Central memory CD8-positive, alpha-beta T cell (primary cell): Measurements from ENCODE around the gene RABIF.
A peak's percentile ranks its signal among the peaks of the same experiment; 100 is the strongest.
"Not testable (repeated sequence)": the region's sequence is repeated elsewhere in the genome, so short reads cannot be mapped to it uniquely, and the experiment has no call there.

ENCODE experiments used
- ATAC-seq: fragments of 150-1000 bp; cut with Tn5 transposase; replicated peaks from 2 replicates; pipeline ENCODE4 v1.10.0; 2022; ENCODE audit warnings: mild to moderate bottlenecking, moderate FRiP score, moderate number of reproducible peaks; ENCODE audit not compliant: poor library complexity, severe bottlenecking; ENCODE audit errors: extremely low read depth
- DNase-seq, 2 donors: peaks; one replicate each; pipeline ENCODE4 v3.0.0; 2021; ENCODE audit warnings: low spot score in 2 of 2
- H3K27ac Mint-ChIP-seq: one replicate; pipeline ENCODE4 v1.8.0; 2022; ENCODE audit warnings: low read depth, mild to moderate bottlenecking, moderate library complexity, mixed read lengths
- H3K27me3 Mint-ChIP-seq: one replicate; pipeline ENCODE4 v1.8.0; 2022; ENCODE audit warnings: mixed read lengths
- H3K36me3 Mint-ChIP-seq: one replicate; pipeline ENCODE4 v1.8.0; 2022; ENCODE audit warnings: mild to moderate bottlenecking, moderate library complexity, mixed read lengths; ENCODE audit not compliant: insufficient read depth
- H3K4me1 Mint-ChIP-seq: one replicate; pipeline ENCODE4 v1.8.0; 2022; ENCODE audit warnings: mixed read lengths
- H3K4me3 Mint-ChIP-seq: one replicate; pipeline ENCODE4 v1.8.0; 2022; ENCODE audit warnings: mild to moderate bottlenecking, moderate library complexity, mixed read lengths
- H3K9me3 Mint-ChIP-seq: one replicate; pipeline ENCODE4 v1.8.0; 2022; ENCODE audit warnings: mixed read lengths

Gene RABIF

DNA sequence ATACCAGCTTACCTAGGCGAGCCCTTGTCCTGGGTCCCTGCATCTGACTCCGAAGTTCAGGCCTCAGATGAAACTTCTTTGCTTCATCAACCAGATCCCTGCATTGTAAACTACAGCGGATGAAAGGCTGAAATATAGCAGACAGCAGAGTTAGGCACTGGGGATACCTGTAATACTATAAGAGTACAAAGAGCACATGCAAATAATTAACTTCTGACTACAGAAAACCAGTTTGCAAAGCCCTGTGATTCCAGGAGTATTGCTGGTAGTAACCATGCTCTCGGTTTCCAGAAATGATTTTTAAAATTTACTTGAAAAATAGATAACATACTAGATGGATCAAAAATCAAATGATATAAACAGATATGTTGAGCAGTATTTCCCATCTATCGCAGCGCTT, 20.0 kb upstream of the RABIF start:
- DNase-seq (no peak), ATAC-seq (no peak)
- H3K4me3 Mint-ChIP-seq = no peak overlapping the region
- H3K4me1 Mint-ChIP-seq = peaks cover 19% of the 10 kb centered on the region
- H3K27ac Mint-ChIP-seq = no peak overlapping the region
- no peaks in the 10 kb centered on the region for H3K9me3 Mint-ChIP-seq
- no peaks in the 10 kb centered on the region for H3K27me3 Mint-ChIP-seq
- peaks cover 34% of the 10 kb centered on the region for H3K36me3 Mint-ChIP-seq

DNA sequence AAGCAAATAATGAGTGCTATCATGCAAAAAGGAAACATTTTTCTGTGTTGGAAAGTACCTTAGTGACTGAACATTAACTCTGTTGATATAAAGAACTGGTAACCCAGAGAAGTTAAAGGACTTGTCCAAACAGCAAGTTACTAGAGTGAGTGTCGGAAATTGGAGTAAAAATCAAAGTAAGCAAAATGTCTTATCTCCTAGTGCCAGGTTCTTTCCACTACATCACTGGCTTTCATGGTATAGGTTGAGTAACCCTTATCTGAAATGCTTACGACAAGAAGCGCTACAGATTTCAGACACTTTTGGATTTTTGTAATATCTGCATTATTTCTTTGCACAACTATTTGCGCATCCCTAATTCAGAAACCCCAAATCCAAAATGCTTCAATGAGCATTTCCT, 16.4 kb upstream of the RABIF start:
- no peaks in the 10 kb centered on the region for H3K27me3 Mint-ChIP-seq
- DNase-seq (no peak), ATAC-seq (no peak)
- no peaks in the 10 kb centered on the region for H3K4me1 Mint-ChIP-seq
- H3K36me3 Mint-ChIP-seq = peaks cover 34% of the 10 kb centered on the region
- H3K4me3 Mint-ChIP-seq = no peak overlapping the region
- H3K9me3 Mint-ChIP-seq = no peaks in the 10 kb centered on the region
- no peak overlapping the region for H3K27ac Mint-ChIP-seq

DNA sequence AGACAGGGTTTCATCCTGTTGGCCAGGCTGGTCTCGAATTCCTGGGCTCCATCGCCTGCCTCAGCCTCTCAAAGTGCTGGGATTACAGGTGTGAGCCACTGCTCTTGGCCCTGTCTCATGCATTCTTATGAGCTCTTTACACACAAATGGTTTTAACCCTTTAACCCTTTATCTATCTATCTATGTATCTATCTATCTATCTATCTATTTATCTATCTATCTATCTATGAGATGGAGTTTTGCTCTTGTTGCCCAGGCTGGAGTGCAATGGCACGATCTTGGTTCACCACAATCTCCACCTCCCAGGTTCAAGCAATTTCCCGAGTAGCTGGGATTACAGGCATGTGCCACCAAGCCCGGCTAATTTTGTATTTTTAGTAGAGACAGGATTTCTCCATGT, 14.9 kb upstream of the RABIF start:
- H3K4me3 Mint-ChIP-seq, DNase-seq, H3K9me3 Mint-ChIP-seq, ATAC-seq, H3K27me3 Mint-ChIP-seq, H3K4me1 Mint-ChIP-seq: not testable (repeated sequence)
- Mint-ChIP-seq H3K27ac (peak overlapping the region; percentile 70), H3K36me3 (peaks cover 26% of the 10 kb centered on the region)

DNA sequence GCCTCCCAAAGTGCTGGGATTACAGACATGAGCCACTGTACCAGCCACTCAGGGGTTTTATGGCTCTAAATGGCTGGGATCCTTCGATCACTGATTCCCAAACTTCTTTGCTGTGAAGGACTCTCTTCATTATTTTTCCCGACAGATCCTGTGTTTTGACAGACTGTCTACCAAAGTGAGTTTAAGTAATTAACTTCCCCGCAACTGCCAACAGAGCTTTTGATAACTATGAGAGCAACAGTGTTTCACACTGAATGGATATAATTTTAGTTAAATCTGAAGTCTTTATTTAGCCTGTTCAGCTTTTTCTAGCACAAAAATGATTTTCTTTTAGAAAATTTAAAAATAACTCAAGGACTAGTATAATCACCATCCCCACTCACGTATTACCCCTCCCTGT, 12.6 kb upstream of the RABIF start:
- Mint-ChIP-seq H3K27me3 (no peaks in the 10 kb centered on the region), H3K4me3 (no peak overlapping the region), H3K27ac (no peak overlapping the region), H3K4me1 (no peaks in the 10 kb centered on the region), H3K9me3 (no peaks in the 10 kb centered on the region), H3K36me3 (peaks cover 33% of the 10 kb centered on the region)
- DNase-seq = no peak
- ATAC-seq = no peak

DNA sequence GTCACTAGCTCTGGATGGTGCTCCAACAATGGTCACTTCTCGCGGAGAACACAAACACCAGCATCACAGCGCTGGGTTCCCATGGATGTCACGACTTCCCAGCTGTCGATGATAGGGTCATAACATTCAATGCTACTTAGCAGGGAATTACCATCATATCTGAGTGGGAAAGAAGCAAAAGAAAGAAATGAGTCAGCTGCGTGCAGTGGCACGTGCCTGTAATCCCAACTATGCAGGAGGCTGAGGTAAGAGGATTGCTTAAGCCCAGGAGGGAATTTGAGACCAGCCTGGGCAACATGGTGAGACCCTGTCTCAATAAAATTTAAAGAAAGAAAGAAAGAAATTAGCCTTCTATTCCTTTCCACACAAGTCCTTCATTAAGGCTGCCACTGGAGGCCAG, 3.6 kb upstream of the RABIF start:
- DNase-seq (no peak), ATAC-seq (no peak)
- Mint-ChIP-seq H3K4me1 (peaks cover 16% of the 10 kb centered on the region), H3K4me3 (no peak overlapping the region), H3K27me3 (no peaks in the 10 kb centered on the region), H3K27ac (no peak overlapping the region), H3K36me3 (peaks cover 47% of the 10 kb centered on the region), H3K9me3 (no peaks in the 10 kb centered on the region)

DNA sequence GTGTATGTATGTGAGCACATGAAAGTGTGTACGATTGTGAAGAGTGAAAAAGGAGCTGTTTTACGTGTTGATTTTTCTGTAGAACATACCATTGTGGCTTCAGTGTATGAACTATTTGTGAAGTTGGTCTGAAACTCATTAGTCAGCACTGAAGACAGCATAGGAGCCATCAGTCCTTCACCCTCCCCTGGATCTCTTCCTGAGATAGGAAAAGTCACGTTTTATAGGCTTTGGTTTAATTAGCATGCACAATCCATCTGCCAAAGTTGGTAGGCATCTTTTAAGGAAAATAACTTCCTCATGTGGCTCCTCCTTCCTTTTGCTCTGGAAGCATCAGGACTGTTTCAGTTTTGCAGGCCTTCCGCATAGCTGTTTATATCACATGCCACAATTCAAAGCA, 1.4 kb upstream of the RABIF start:
- no peaks in the 10 kb centered on the region for H3K27me3 Mint-ChIP-seq

DNA sequence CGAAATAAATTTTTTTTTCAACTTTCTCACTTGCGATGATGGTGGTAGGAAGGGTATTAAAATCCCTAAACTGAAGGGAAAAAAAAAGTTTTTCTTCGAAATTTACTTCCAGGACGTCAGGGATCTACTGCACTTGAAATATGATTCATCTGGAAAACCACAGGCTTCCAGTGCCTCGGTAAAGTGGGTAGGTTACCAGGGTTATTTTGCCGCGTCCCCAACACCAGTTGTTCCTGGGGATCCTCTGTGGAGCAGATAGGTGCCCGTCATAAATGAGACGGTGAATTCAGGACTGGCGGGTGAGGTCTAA, 773 bp downstream of the RABIF start:
- Mint-ChIP-seq H3K9me3 (no peaks in the 10 kb centered on the region), H3K36me3 (peaks cover 21% of the 10 kb centered on the region), H3K4me3 (peak overlapping the region; percentile 88), H3K27ac (peak overlapping the region; percentile 92), H3K4me1 (peaks cover 22% of the 10 kb centered on the region), H3K27me3 (no peaks in the 10 kb centered on the region)
- DNase-seq = no peak
- ATAC-seq = no peak

More for the DNA sequence above, 1.4 kb upstream of the RABIF start:
- Mint-ChIP-seq H3K4me3 (no peak overlapping the region), H3K4me1 (peaks cover 16% of the 10 kb centered on the region), H3K36me3 (peaks cover 38% of the 10 kb centered on the region), H3K27ac (no peak overlapping the region), H3K9me3 (no peaks in the 10 kb centered on the region)
- no peak for ATAC-seq
- no peak for DNase-seq

DNA sequence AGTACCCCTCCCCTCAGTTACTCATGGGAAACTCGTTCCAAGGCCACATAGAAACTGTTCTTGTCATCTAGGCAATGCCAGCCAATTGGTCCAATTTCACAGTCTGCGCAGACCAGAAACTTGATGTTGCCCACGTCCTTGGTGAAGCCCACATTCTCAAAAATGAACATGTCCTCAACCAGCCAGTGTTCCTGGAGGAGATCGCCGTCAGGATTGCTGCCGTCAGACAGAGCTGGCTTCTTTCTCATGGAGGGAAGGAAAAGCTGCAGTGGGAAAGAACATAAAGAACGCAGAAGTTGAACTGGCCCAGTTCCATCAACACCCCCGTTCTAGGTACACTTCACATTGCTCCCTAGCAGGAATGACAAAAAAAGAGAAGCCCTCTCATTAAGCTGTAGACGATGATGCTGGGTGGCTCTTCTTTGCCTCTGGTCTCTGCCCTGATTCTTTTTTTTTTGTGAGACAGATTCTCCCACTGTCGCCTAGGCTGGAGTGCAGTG, 7.9 kb downstream of the RABIF start:
- no peaks in the 10 kb centered on the region for H3K9me3 Mint-ChIP-seq
- H3K36me3 Mint-ChIP-seq = peaks cover 16% of the 10 kb centered on the region
- H3K27me3 Mint-ChIP-seq = no peaks in the 10 kb centered on the region
- no peak overlapping the region for H3K4me3 Mint-ChIP-seq
- peak overlapping the region; percentile 29 for H3K27ac Mint-ChIP-seq
- peaks cover 22% of the 10 kb centered on the region for H3K4me1 Mint-ChIP-seq
- ATAC-seq = no peak
- no peak for DNase-seq

DNA sequence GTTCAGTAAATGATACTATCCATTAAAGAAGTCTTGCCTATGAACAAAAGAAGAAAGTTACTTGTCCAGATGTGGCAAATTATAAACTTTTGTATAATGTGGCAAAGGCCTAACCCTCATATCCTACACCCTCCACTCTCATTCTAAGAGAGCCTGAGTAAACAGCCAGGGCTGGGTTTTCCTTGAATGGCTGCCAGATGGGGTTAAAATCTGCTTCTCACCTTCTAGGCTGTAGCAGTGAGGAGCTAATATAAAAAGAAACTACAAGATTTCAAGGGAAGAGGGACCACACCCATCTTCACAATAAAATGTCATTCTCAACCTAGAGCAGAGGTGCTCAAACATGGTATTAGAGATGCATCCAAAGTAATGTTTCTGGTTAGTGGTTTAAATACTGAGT, 8.9 kb downstream of the RABIF start:
- Mint-ChIP-seq H3K4me1 (peaks cover 22% of the 10 kb centered on the region), H3K9me3 (no peaks in the 10 kb centered on the region), H3K27ac (peak overlapping the region; percentile 29), H3K27me3 (no peaks in the 10 kb centered on the region), H3K4me3 (no peak overlapping the region), H3K36me3 (peaks cover 16% of the 10 kb centered on the region)
- ATAC-seq = no peak
- no peak for DNase-seq

DNA sequence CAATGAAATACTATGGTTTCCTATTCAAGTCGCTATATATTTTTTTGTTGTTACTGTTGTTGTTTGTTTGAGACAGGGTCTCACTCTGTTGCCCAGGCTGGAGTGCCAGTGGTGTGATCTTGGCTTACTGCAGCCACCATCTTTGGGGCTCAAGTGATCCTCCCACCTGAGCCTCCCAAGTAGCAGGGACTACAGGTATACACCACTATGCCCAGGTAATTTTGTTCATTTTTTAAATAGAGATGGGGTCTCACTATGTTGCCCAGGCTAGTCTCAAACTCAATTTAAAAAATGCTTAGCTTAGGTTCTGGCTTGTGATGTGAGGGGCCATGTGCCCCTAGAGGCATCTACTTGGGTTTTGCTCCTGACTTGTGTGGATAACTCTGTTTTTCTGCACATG, 9.8 kb downstream of the RABIF start:
- DNase-seq (no peak), ATAC-seq (no peak)
- H3K27me3 Mint-ChIP-seq = no peaks in the 10 kb centered on the region
- H3K9me3 Mint-ChIP-seq = no peaks in the 10 kb centered on the region
- H3K36me3 Mint-ChIP-seq = peaks cover 16% of the 10 kb centered on the region
- peaks cover 22% of the 10 kb centered on the region for H3K4me1 Mint-ChIP-seq
- no peak overlapping the region for H3K27ac Mint-ChIP-seq
- H3K4me3 Mint-ChIP-seq = no peak overlapping the region

DNA sequence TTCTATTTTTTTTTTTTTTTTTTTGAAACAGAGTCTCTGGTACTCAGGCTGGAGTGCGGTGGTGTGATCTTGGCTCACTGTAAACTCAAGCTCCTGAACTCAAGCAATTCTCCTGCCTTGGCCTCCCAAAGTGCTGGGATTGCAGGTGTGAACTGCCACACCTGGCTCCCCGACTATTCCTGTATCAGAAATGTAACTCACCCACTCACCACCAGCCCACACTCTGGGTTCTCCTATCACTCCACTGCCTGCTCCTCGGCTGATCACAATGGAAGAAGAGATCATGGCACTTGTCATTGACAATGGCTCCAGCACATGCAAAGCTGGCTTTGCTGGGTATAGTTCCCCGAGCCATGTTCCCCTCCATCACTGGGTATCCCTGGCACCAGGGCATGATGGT, 15.9 kb downstream of the RABIF start:
- no peak overlapping the region for H3K4me3 Mint-ChIP-seq
- no peaks in the 10 kb centered on the region for H3K27me3 Mint-ChIP-seq
- ATAC-seq (no peak), DNase-seq (no peak)
- no peak overlapping the region for H3K27ac Mint-ChIP-seq
- H3K9me3 Mint-ChIP-seq = no peaks in the 10 kb centered on the region
- H3K36me3 Mint-ChIP-seq = no peaks in the 10 kb centered on the region
- H3K4me1 Mint-ChIP-seq = no peaks in the 10 kb centered on the region

DNA sequence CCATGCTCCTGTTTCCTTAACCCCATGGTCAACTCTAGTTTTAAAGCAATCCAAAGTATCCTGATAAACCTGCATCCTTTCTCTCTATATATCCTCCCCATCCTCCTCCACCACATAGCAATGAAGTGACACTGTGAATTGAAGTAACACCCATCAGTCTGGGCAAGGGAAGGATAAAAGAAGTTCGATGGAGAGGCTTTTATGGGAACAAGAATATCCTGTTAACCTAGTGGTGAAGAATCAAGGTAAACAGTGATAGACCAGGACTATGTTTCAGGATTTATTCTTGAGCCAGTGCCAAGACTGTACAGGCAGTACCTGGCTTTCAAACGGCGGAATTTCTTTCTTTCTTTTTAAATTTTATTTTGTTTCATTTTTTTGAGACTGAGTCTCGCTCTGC, 17.6 kb downstream of the RABIF start:
- no peaks in the 10 kb centered on the region for H3K9me3 Mint-ChIP-seq
- peaks cover 11% of the 10 kb centered on the region for H3K27me3 Mint-ChIP-seq
- H3K36me3 Mint-ChIP-seq = no peaks in the 10 kb centered on the region
- no peak for DNase-seq
- no peak overlapping the region for H3K4me3 Mint-ChIP-seq
- no peaks in the 10 kb centered on the region for H3K4me1 Mint-ChIP-seq
- H3K27ac Mint-ChIP-seq = no peak overlapping the region
- no peak for ATAC-seq

DNA sequence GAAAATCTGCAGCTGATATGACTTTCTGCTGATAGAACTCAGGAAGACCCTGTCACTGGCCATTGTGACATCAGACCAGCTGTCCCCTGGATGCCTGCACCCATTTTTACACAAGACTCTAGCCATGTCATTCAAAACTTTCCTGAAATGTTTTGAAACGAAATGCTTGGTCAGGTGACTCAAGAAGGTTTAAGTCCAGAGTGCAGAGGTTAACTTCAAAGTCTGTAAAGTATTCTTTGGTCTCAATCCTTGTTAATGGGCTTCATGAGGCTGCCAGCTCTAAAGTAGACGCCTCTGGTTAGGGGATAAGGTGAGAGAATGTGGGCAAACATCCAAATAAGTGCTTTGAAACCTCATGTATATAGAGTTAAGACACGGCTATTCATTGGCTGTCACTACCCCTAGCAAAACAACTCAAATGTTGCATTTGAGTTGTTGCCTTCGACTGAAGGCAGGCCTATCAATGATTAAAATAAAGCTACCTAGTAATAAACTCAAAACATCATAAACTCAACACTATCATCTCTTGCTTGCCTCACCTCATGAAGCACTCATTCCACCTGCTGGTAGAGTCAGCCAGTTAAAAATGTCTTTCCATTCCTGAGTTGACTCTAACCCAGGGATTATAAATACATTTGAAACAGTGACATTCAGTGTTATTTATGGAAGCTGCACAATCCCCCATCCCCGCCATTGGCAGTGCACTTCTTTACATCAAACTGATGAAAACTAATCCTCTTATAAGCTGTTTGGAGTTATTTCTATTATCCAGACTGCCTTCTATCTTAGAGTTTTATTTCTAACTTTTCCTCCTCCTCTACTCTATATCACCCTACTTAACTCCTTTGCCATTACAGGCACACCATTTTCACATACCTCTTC, 26.0 kb downstream of the RABIF start:
- Mint-ChIP-seq H3K36me3 (peaks cover 2% of the 10 kb centered on the region), H3K4me3 (no peak overlapping the region), H3K4me1 (peaks cover 13% of the 10 kb centered on the region), H3K27me3 (peaks cover 80% of the 10 kb centered on the region), H3K27ac (no peak overlapping the region), H3K9me3 (no peaks in the 10 kb centered on the region)
- no peak for DNase-seq
- no peak for ATAC-seq
